Ovary (tissue), 9 donors: Measurements from ENCODE around the gene REC114. TPM values are rescaled to one million over a fixed set of nuclear protein-coding genes. Genes with fewer than 3 reads are reported as not detected.
"Not testable (repeated sequence)": the region's sequence is repeated elsewhere in the genome, so short reads cannot be mapped to it uniquely, and the experiment has no call there.

Source experiments
- DNase-seq, 5 donors: peaks; one replicate each; pipeline ENCODE4 v3.0.0-alpha.2; 2019 to 2020
- H3K27ac ChIP-seq, 2 donors: fragments of 200-600 bp; one replicate each; pipeline versions ENCODE4 v1.5.1 to v1.8.0; 2019 to 2022
- H3K27me3 ChIP-seq: fragments of 200-600 bp; one replicate; pipeline ENCODE4 v1.8.0; 2022
- H3K36me3 ChIP-seq: fragments of 200-600 bp; sonication (generic); one replicate; pipeline ENCODE4 v1.5.1; 2019
- H3K4me1 ChIP-seq: one replicate; pipeline ENCODE4 v1.8.1; 2013; ENCODE audit warnings: mild to moderate bottlenecking, moderate library complexity; ENCODE audit not compliant: insufficient read depth
- H3K4me3 ChIP-seq: fragments of 200-600 bp; sonication (generic); one replicate; pipeline ENCODE4 v1.5.1; 2017
- H3K9me3 ChIP-seq, 2 donors: fragments of 200-600 bp in 1 of 2; sonication (generic) in 1 of 2; one replicate each; pipeline versions ENCODE4 v1.5.1 to v1.8.1; 2013 to 2019; ENCODE audit warnings: mild to moderate bottlenecking in 1 of 2, moderate library complexity in 1 of 2
- EP300 ChIP-seq: sonication (generic); formaldehyde crosslinking; IDR thresholded peaks from one replicate; pipeline ENCODE4 v1.6.1; 2017; ENCODE audit warnings: antibody characterized with exemption
- POLR2A ChIP-seq: fragments of 450-650 bp; IDR thresholded peaks from one replicate; pipeline ENCODE4 v1.6.1; 2017; ENCODE audit warnings: antibody characterized with exemption, mild to moderate bottlenecking, moderate library complexity
- WGBS, 3 donors: extraction: QIAGEN DNeasy Blood & Tissue Kit in 1 of 3; methylation state at CpG; one replicate each; pipeline versions ENCODE4 v1.1.5 to v1.1.7; 2013 to 2017; 5-methylcytosine and 5-hydroxymethylcytosine counted together
- intact Hi-C, 4 donors: fragments of 100-400 bp; cut with DNase I; formaldehyde crosslinking; loops; one replicate each; pipeline versions ENCODE4 v1.11.0 to v1.15.1; 2022 to 2023
- polyA plus RNA-seq, 2 donors: library from polyadenylated mRNA; stranded (reverse); fragments of 200-250 nt in 1 of 2; fragments of 350-450 nt in 1 of 2; fragmentation: Illumina TruSeq in 1 of 2; extraction: RNeasy Lipid Tissue Mini Kit (QIAGEN cat#74804) in 1 of 2; gene quantifications; one replicate each; pipeline ENCODE4 v1.2.3, GENCODE V29; 2013 to 2014
- total RNA-seq, 7 donors: library from RNA; depleted of rRNA in 2 of 7; stranded (reverse); fragments of >200 nt in 2 of 7; fragmentation: NEBNext Ultra II Directional in 3 of 7; extraction: Animal tissue kit (Norgen Biotek cat#: 25700) in 3 of 7; gene quantifications; one replicate each; pipeline versions ENCODE4 v1.1.0 to v1.2.4, GENCODE V29; 2016 to 2023
- TF ChIP-seq, protein P1 (sequence below), 3 donors: fragments of 450-650 bp in 2 of 3; fragments of 200-600 bp in 1 of 3; IDR thresholded peaks; one replicate each; pipeline versions ENCODE4 v1.5.1 to v1.8.0; 2016 to 2022; ENCODE audit warnings: antibody characterized with exemption in 3 of 3, mild to moderate bottlenecking in 1 of 3
- donor health status: DM: no; HTN: no; CAD: no; lungs with moderate emphysema.
- donor health status: DM: no; HTN: no; CAD: no.
- donor health status: Bipolar disorder and iron deficiency.
- donor health status: DM: yes; HTN: yes; CAD: no.
- donor health status: DM: no; HTN: no; CAD: no.
- donor health status: DM: yes; HTN: yes; CAD: no.

The REC114 gene
- total and polyA plus RNA-seq, 9 donors: 0.51 TPM; not detected in 8

DNA sequence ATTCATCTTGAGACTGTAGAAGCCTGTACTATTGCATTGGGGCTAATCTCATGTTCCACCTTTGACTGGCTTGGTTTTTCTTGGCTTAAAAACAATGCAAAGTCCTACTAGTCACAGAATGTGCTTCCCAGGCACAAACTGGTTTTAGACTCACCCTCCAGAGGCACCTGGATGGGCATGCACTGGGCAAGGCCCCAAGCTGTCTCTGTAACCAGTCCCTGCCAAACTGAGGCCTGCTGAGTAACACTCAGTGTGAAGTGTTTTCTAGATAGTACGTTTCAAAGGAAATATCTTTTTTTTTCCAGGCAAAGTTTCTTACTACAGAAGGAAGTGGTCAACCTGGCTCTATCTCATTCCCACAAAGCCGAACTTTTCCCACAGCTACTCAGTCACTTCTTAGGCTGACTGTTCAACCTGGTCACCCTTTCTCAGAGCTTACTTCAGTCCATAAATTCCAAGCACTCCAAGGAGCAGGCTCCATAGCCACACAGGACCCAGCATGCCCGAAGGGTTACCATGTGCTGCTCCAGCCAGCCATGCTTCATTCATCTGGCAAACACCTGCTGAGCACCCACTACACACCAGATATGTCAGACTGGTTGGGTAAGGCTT lies 132.8 kb downstream of the REC114 start:
- intact Hi-C loops: no loop called here
- no peaks in the 10 kb centered on the region for H3K9me3 ChIP-seq
- TF ChIP-seq POLR2A (no peak), EP300 (no peak)
- TF ChIP-seq, protein P1, sequence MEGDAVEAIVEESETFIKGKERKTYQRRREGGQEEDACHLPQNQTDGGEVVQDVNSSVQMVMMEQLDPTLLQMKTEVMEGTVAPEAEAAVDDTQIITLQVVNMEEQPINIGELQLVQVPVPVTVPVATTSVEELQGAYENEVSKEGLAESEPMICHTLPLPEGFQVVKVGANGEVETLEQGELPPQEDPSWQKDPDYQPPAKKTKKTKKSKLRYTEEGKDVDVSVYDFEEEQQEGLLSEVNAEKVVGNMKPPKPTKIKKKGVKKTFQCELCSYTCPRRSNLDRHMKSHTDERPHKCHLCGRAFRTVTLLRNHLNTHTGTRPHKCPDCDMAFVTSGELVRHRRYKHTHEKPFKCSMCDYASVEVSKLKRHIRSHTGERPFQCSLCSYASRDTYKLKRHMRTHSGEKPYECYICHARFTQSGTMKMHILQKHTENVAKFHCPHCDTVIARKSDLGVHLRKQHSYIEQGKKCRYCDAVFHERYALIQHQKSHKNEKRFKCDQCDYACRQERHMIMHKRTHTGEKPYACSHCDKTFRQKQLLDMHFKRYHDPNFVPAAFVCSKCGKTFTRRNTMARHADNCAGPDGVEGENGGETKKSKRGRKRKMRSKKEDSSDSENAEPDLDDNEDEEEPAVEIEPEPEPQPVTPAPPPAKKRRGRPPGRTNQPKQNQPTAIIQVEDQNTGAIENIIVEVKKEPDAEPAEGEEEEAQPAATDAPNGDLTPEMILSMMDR (IDR thresholded peaks at IDR 0.05): no peak
- H3K4me1 ChIP-seq: no peaks in the 10 kb centered on the region
- no peak overlapping the region for H3K4me3 ChIP-seq
- no peak for DNase-seq
- no peaks in the 10 kb centered on the region for H3K36me3 ChIP-seq
- 67 to 70% (median 69%) methylated on average over 3 of the region's 3 CpGs for WGBS, 3 donors
- no peaks in the 10 kb centered on the region for H3K27me3 ChIP-seq
- H3K27ac ChIP-seq: no peak overlapping the region

DNA sequence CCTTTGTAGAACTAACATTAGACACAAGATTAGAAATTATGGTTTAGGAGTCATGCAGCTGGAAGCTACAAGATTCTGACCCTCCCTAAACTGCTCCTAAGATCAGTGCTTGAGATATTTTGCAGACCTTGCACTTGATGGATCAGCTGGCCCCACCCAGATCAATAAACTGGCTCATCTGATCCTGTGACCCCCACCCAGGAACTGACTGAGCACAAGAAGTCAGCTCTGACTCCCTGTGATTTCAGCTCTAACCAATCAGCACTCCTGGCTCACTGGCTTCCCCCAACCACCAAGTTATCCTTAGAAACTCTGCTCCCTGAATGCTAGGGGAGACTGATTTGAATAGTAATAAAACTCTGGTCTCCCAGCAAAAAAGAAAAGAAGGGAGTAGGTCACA lies 134.6 kb downstream of the REC114 start:
- intact Hi-C loops, H3K27me3 ChIP-seq, H3K9me3 ChIP-seq, H3K4me1 ChIP-seq, H3K36me3 ChIP-seq, DNase-seq, H3K27ac ChIP-seq, H3K4me3 ChIP-seq: not testable (repeated sequence)

DNA sequence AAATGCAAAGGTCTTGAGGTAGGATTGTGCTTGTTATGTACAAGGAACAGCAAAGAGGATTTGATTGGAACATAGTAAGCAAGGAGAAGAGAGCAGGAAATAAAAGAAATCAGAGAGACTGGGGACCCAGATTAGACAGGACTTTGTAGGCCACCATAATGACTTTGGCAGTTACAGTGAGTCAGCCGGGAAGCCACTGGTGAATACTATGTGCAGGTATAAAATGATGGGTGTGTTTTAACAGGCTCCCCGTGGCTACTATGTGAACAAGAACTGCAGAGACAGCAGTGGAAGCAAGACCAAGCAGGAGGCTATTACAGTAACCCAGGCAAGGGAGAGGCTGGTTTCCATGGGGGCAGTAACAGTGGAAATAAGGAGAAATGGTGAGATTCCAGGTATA lies 135.1 kb downstream of the REC114 start:
- 83 to 88% (median 87%) methylated on average over 2 of the region's 2 CpGs for WGBS, 3 donors
- TF ChIP-seq POLR2A (no peak), EP300 (no peak)
- TF ChIP-seq, protein P1 (IDR thresholded peaks at IDR 0.05): no peak
- no peak for DNase-seq
- intact Hi-C loops: no loop called here
- no peaks in the 10 kb centered on the region for H3K4me1 ChIP-seq
- H3K27me3 ChIP-seq: no peaks in the 10 kb centered on the region
- no peaks in the 10 kb centered on the region for H3K9me3 ChIP-seq
- H3K4me3 ChIP-seq: no peak overlapping the region
- H3K36me3 ChIP-seq: no peaks in the 10 kb centered on the region
- no peak overlapping the region for H3K27ac ChIP-seq

DNA sequence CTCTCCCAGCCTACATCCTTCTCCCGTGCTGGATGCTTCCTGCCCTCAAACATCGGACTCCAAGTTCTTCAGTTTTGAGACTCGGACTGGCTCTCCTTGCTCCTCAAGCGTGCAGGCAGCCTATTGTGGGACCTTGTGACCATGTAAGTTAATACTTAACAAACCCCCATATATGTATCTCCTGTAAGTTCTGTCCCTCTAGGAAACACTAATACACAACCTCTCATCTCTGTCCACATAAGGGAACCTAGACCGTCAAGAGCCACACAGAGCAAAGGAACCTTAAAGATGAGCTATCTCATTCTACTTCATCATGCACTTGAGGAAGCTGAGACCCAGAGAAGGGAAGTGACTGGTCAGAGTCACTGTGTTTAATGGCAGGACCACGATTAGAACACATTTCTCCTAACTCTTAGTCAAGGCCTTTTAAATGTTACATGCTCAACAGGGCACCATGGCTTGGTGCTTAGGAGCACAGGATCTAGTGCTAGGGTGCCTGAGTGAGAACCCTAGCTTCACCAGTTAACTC lies 140.0 kb downstream of the REC114 start:
- no peak for DNase-seq
- H3K4me1 ChIP-seq: no peaks in the 10 kb centered on the region

DNA sequence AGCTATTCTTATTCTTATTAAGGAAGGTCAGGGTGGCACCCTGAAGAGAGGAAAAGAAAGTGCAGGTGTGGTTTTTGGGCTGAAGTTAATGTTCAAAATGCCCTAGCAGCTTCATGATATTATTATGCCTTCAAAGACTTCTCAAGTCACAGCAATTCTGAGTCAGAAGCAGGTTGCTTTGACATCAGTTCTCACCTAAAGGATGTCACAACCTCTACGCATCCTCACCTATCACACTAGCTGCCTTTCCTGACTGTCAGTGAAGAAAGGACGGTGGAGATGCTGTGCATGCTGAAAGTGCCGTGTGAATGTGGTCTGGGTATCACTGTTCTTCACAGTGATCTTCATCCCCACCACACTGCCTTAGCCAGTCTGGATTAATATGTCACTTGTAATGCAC lies 140.6 kb downstream of the REC114 start:
- H3K36me3 ChIP-seq: no peaks in the 10 kb centered on the region
- no peaks in the 10 kb centered on the region for H3K4me1 ChIP-seq
- H3K4me3 ChIP-seq: no peak overlapping the region
- H3K27me3 ChIP-seq: no peaks in the 10 kb centered on the region
- no peak for DNase-seq
- no peaks in the 10 kb centered on the region for H3K9me3 ChIP-seq
- TF ChIP-seq, protein P1 (IDR thresholded peaks at IDR 0.05): no peak
- no peak for TF ChIP-seq EP300
- no peak for TF ChIP-seq POLR2A
- WGBS, 3 donors: 94 to 96% (median 95%) methylated on average over 3 of the region's 3 CpGs
- intact Hi-C loops: no loop called here
- no peak overlapping the region for H3K27ac ChIP-seq

More for the DNA sequence above, 140.0 kb downstream of the REC114 start:
- WGBS, 3 donors: 88 to 93% (median 89%) methylated on average over 6 of the region's 6 CpGs
- H3K9me3 ChIP-seq: no peaks in the 10 kb centered on the region
- no peak overlapping the region for H3K27ac ChIP-seq
- intact Hi-C loops: no loop called here
- no peak for TF ChIP-seq POLR2A
- TF ChIP-seq, protein P1 (IDR thresholded peaks at IDR 0.05): no peak
- no peak for TF ChIP-seq EP300
- no peaks in the 10 kb centered on the region for H3K27me3 ChIP-seq
- H3K36me3 ChIP-seq: no peaks in the 10 kb centered on the region
- H3K4me3 ChIP-seq: no peak overlapping the region
